H1 (cell line): ENCODE results near the gene PKIB. TPM values are rescaled to one million over a fixed set of nuclear protein-coding genes. Genes with fewer than 3 reads are reported as not detected.
A peak's percentile ranks its signal among the peaks of the same experiment; 100 is the strongest.

Experiments
- CTCF ChIA-PET: fragments of 300-600 bp; sonication (Branson Sonifier 250); formaldehyde crosslinking; loops from one replicate; lab custom pipeline; 2021; ENCODE audit not compliant: partially characterized antibody; lab: Charles Lee
- POLR2A ChIA-PET: fragments of 300-600 bp; sonication (Branson Sonifier 250); formaldehyde crosslinking; loops from one replicate; lab custom pipeline; 2021; ENCODE audit warnings: inconsistent platforms; ENCODE audit not compliant: partially characterized antibody; lab: Charles Lee
- DNase-seq, 2 experiments: peaks; one replicate each; pipeline versions ENCODE4 v3.0.0 to v3.0.0-alpha.2; 2010 to 2022; ENCODE audit warnings: low spot score in 2 of 2, low read depth in 1 of 2, mixed read lengths in 1 of 2
- FAIRE-seq: peaks from 2 replicates; lab custom pipeline; 2011; peaks lifted over from hg19 to GRCh38; lab: Jason Lieb, UNC
- H2AFZ ChIP-seq: 2 replicates; pipeline ENCODE4 v1.8.1; 2012; ENCODE audit warnings: low read length, inconsistent platforms
- H2AK5ac ChIP-seq: 2 replicates; pipeline ENCODE4 v1.6.1; 2013; ENCODE audit warnings: low read depth, low read length
- H2BK120ac ChIP-seq: replicated peaks from 2 replicates; pipeline ENCODE3; 2013; ENCODE audit warnings: low read depth, low read length, inconsistent platforms
- H2BK12ac ChIP-seq: 2 replicates; pipeline ENCODE4 v1.6.1; 2013; ENCODE audit warnings: low read depth, low read length
- H2BK15ac ChIP-seq: 2 replicates; pipeline ENCODE4 v1.6.1; 2013; ENCODE audit warnings: low read length
- H2BK20ac ChIP-seq: 2 replicates; pipeline ENCODE4 v1.6.1; 2013; ENCODE audit warnings: low read length
- H2BK5ac ChIP-seq: 2 replicates; pipeline ENCODE4 v1.6.1; 2013; ENCODE audit warnings: low read depth, low read length
- H3K14ac ChIP-seq: 2 replicates; pipeline ENCODE4 v1.6.1; 2013; ENCODE audit warnings: inconsistent platforms; ENCODE audit not compliant: insufficient read length
- H3K18ac ChIP-seq: 2 replicates; pipeline ENCODE4 v1.6.1; 2013; ENCODE audit warnings: low read length; ENCODE audit errors: extremely low read depth
- H3K23ac ChIP-seq: 2 replicates; pipeline ENCODE4 v1.6.1; 2013; ENCODE audit warnings: inconsistent platforms; ENCODE audit not compliant: insufficient read length
- H3K23me2 ChIP-seq: 2 replicates; pipeline ENCODE4 v1.6.1; 2013; ENCODE audit warnings: low read depth, low read length
- H3K27ac ChIP-seq: 2 replicates; pipeline ENCODE4 v1.6.1; 2011; ENCODE audit warnings: low read depth, low read length, inconsistent platforms
- H3K27me3 ChIP-seq, 4 experiments: replicated peaks in 1 of 4; 1 replicate in 1 of 4; 2 replicates in 3 of 4; pipeline versions ENCODE4 v1.6.1 to v1.8.1; 2011 to 2013; ENCODE audit warnings: low read length in 3 of 4, mild to moderate bottlenecking in 3 of 4, inconsistent platforms in 2 of 4, mixed read lengths in 2 of 4, moderate library complexity in 1 of 4; ENCODE audit not compliant: control insufficient read depth in 3 of 4, insufficient read depth in 3 of 4; ENCODE audit errors: extremely low read depth in 1 of 4
- H3K36me3 ChIP-seq, 4 experiments: 2 replicates each; pipeline versions ENCODE4 v1.6.1 to v1.8.1; 2011 to 2013; ENCODE audit warnings: mild to moderate bottlenecking in 4 of 4, low read length in 3 of 4, moderate library complexity in 2 of 4, control low read depth in 1 of 4, inconsistent platforms in 1 of 4; ENCODE audit not compliant: insufficient read depth in 4 of 4, control insufficient read depth in 2 of 4
- H3K4ac ChIP-seq: replicated peaks from 2 replicates; pipeline ENCODE3; 2013; ENCODE audit warnings: low read length, low read depth, mixed read lengths, inconsistent platforms; ENCODE audit not compliant: insufficient read length
- H3K4me1 ChIP-seq, 4 experiments: replicated peaks in 1 of 4; 1 replicate in 1 of 4; 2 replicates in 3 of 4; pipeline versions ENCODE4 v1.6.1 to v1.8.1; 2011 to 2013; ENCODE audit warnings: low read length in 3 of 4, inconsistent platforms in 2 of 4, mixed read lengths in 1 of 4; ENCODE audit not compliant: insufficient read depth in 4 of 4, control insufficient read depth in 3 of 4
- H3K4me2 ChIP-seq, 2 experiments: 2 replicates each; pipeline versions ENCODE4 v1.6.1 to v1.8.1; 2011 to 2013; ENCODE audit warnings: low read depth in 2 of 2, low read length in 2 of 2, control low read depth in 1 of 2, inconsistent platforms in 1 of 2, mild to moderate bottlenecking in 1 of 2; ENCODE audit not compliant: insufficient read depth in 1 of 2
- H3K4me3 ChIP-seq, 4 experiments: fragments of 200-600, 300-600 bp in 1 of 4; sonication (generic), shearing (Covaris generic), sonication (Bioruptor Twin) in 1 of 4; 2 replicates each; pipeline versions ENCODE4 v1.5.1 to v1.8.1; 2011 to 2016; ENCODE audit warnings: low read length in 4 of 4, low read depth in 3 of 4, control low read depth in 2 of 4, inconsistent platforms in 2 of 4, mild to moderate bottlenecking in 2 of 4, mixed read lengths in 1 of 4, moderate library complexity in 1 of 4; ENCODE audit not compliant: insufficient read depth in 2 of 4; ENCODE audit errors: extremely low read depth in 1 of 4
- H3K56ac ChIP-seq: replicated peaks from 2 replicates; pipeline ENCODE3; 2013; ENCODE audit warnings: low read depth, mild to moderate bottlenecking, mixed read lengths, low read length, inconsistent platforms; ENCODE audit not compliant: insufficient read length
- H3K79me1 ChIP-seq: 2 replicates; pipeline ENCODE4 v1.6.1; 2013; ENCODE audit warnings: low read depth, low read length, control low read depth
- H3K79me2 ChIP-seq, 2 experiments: 2 replicates each; pipeline versions ENCODE4 v1.6.1 to v1.8.1; 2012 to 2013; ENCODE audit warnings: low read length in 2 of 2, mild to moderate bottlenecking in 2 of 2, inconsistent platforms in 1 of 2; ENCODE audit not compliant: insufficient read depth in 2 of 2, control insufficient read depth in 1 of 2
- H3K9ac ChIP-seq, 4 experiments: replicated peaks in 1 of 4; 1 replicate in 1 of 4; 2 replicates in 3 of 4; pipeline versions ENCODE4 v1.6.1 to v1.8.1; 2011 to 2013; ENCODE audit warnings: low read depth in 3 of 4, low read length in 3 of 4, control low read depth in 2 of 4, mild to moderate bottlenecking in 2 of 4, moderate library complexity in 2 of 4, inconsistent platforms in 1 of 4; ENCODE audit errors: extremely low read depth in 1 of 4
- H3K9me3 ChIP-seq, 2 experiments: 2 replicates each; pipeline versions ENCODE4 v1.6.1 to v1.8.1; 2012 to 2013; ENCODE audit warnings: mild to moderate bottlenecking in 2 of 2, moderate library complexity in 2 of 2, control low read depth in 1 of 2, inconsistent platforms in 1 of 2, low read depth in 1 of 2, low read length in 1 of 2, mixed read lengths in 1 of 2; ENCODE audit not compliant: insufficient read depth in 2 of 2
- H4K20me1 ChIP-seq, 2 experiments: replicated peaks in 1 of 2; 2 replicates each; pipeline versions ENCODE3 to v1.8.1; 2011 to 2013; ENCODE audit warnings: inconsistent platforms in 2 of 2, low read length in 2 of 2, mild to moderate bottlenecking in 1 of 2; ENCODE audit not compliant: insufficient read depth in 2 of 2, control insufficient read depth in 1 of 2
- H4K5ac ChIP-seq: 2 replicates; pipeline ENCODE4 v1.6.1; 2013; ENCODE audit warnings: low read length, low read depth, mixed read lengths, inconsistent platforms; ENCODE audit not compliant: insufficient read length
- H4K8ac ChIP-seq: 2 replicates; pipeline ENCODE4 v1.8.0; 2013; ENCODE audit warnings: mild to moderate bottlenecking, moderate library complexity, low read length, inconsistent platforms; ENCODE audit not compliant: insufficient read depth; ENCODE audit errors: extremely low read depth
- H4K91ac ChIP-seq: replicated peaks from 2 replicates; pipeline ENCODE3; 2013; ENCODE audit warnings: low read length, mixed read lengths, inconsistent platforms; ENCODE audit not compliant: insufficient read length
- CEBPB ChIP-seq: IDR thresholded peaks from 2 replicates; pipeline ENCODE4 v1.6.1; 2012; ENCODE audit warnings: low read depth, low read length
- SP4 ChIP-seq: IDR thresholded peaks from 2 replicates; pipeline ENCODE4 v1.6.1; 2012; ENCODE audit warnings: low read length, inconsistent platforms
- TAF1 ChIP-seq: IDR thresholded peaks from 2 replicates; pipeline ENCODE4 v1.6.1; 2011; ENCODE audit warnings: mild to moderate bottlenecking, low read depth, low read length
- WGBS, 2 experiments: shearing (Covaris generic) in 1 of 2; methylation state at CpG; one replicate each; pipeline versions ENCODE4 v1.1.6 to v1.1.7; 2013 to 2015; ENCODE audit warnings: low lambda C conversion rate in 2 of 2, mixed read lengths in 2 of 2, inconsistent platforms in 1 of 2, low coverage in 1 of 2, missing lambda C conversion rate in 1 of 2; ENCODE audit not compliant: insufficient replicate concordance in 2 of 2, insufficient coverage in 1 of 2, insufficient read length in 1 of 2; ENCODE audit errors: extremely low coverage in 1 of 2, missing lambda C conversion rate in 1 of 2; 5-methylcytosine and 5-hydroxymethylcytosine counted together
- polyA plus RNA-seq, 7 experiments: library from polyadenylated mRNA; depleted of rRNA in 3 of 7; stranded (reverse) in 5 of 7; unstranded in 2 of 7; fragments of >200 nt in 5 of 7; fragments of 200-250 nt in 2 of 7; gene quantifications; 1 replicate in 5 of 7; 2 replicates in 1 of 7; 4 replicates in 1 of 7; pipeline versions ENCODE4 v1.2.1 to v1.2.3, GENCODE V29; 2011 to 2013; ENCODE audit warnings: missing spikeins in 2 of 7, mixed read lengths in 2 of 7
- total RNA-seq: library from RNA; stranded (reverse); fragmentation: NEBNext Ultra II Directional; extraction: Animal tissue kit (Norgen Biotek cat#: 25700); gene quantifications from 2 replicates; pipeline ENCODE4 v1.2.1, GENCODE V29; 2021

Gene PKIB
- total and polyA plus RNA-seq, 2 of the 8 experiments (the other 6 are each of a cell fraction or from before 2014, with no cell fraction given) = 13.5 to 73.3 TPM

GRCh38 chr6:122695188-122695587 is 85.0 kb downstream of the PKIB start:
- Histone ChIP-seq H3K23me2 (no peaks in the 10 kb centered on the region), H3K18ac (no peak overlapping the region), H3K14ac (no peak overlapping the region), H3K23ac (no peak overlapping the region), H3K4me3 (no peak overlapping the region), H4K20me1 (no peaks in the 10 kb centered on the region), H3K27ac (no peak overlapping the region), H4K8ac (no peak overlapping the region), H3K9ac (no peak overlapping the region), H3K56ac (no peak overlapping the region), H2BK5ac (no peak overlapping the region), H2BK20ac (no peak overlapping the region), H3K79me1 (no peaks in the 10 kb centered on the region), H4K91ac (no peak overlapping the region), H2AFZ (no peak overlapping the region), H2AK5ac (no peak overlapping the region), H3K4me1 (peaks cover 0 to 11% (median 0%) of the 10 kb centered on the region in 4 experiments; a peak in 3 of 7 replicates), H2BK120ac (no peak overlapping the region), H3K4me2 (no peak overlapping the region), H2BK12ac (no peak overlapping the region), H2BK15ac (no peak overlapping the region), H3K79me2 (no peaks in the 10 kb centered on the region), H3K27me3 (no peaks in the 10 kb centered on the region), H3K36me3 (no peaks in the 10 kb centered on the region), H3K9me3 (no peaks in the 10 kb centered on the region), H4K5ac (no peak overlapping the region), H3K4ac (no peak overlapping the region)
- no peak for DNase-seq
- no peak for FAIRE-seq
- CTCF ChIA-PET = interaction anchor here (0.9 to 1.7 kb wide), 5 partner anchors 35 to 1158 kb away, joined by 3 to 7 read pairs (median 4); no protein-coding TSS in a partner anchor
- 83% methylated on average over 3 of the region's 3 CpGs; no CpG with 5 or more reads in 1 of the 2 experiments for WGBS, 2 experiments
- peak; percentile 13; the same call in 1 of the 2 replicates for TF ChIP-seq CEBPB
- no peak for TF ChIP-seq SP4
- TF ChIP-seq TAF1 = no peak
- POLR2A ChIA-PET = no interaction called here
